GM18517 (cell line): ENCODE results near the gene CFAP20.

ENCODE experiments used
- ATAC-seq: cut with Tn5 transposase; IDR thresholded peaks from one replicate; pipeline ENCODE4 v1.9.1; 2021; ENCODE audit warnings: mild to moderate bottlenecking, moderate library complexity; ENCODE audit not compliant: unreplicated experiment

CFAP20 gene

GRCh38 chr16:58125041-58125440 lies 4.1 kb downstream of the CFAP20 start:
- ATAC-seq, result no peak

GRCh38 chr16:58124601-58124915 lies 4.6 kb downstream of the CFAP20 start:
- ATAC-seq, result no peak

- no peak for ATAC-seq
Observed at GRCh38 chr16:58123896-58124600, 5.1 kb downstream of the CFAP20 start.

DNA sequence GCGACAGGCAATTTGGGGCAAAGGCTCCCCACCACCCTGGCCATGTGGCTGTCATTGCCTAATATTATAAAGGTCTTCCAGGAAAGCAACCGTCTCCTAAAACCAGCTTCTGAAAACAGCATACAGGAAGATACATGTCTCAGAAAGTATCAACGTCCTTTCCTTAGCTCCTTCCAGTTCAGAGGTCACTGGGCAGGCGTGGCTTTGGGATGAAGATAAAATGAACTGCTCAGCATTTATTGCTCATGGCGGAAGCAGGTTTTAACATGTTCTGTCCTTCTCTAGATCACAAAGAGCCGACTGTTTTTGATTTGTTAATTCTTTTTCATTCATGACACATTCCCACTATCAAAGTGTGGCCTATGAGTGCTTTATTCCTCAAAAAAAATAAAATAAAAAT lies 8.0 kb downstream of the CFAP20 start:
- no peak for ATAC-seq

- ATAC-seq, result no peak
Observed at GRCh38 chr16:58120234-58120633, 8.9 kb downstream of the CFAP20 start.

DNA sequence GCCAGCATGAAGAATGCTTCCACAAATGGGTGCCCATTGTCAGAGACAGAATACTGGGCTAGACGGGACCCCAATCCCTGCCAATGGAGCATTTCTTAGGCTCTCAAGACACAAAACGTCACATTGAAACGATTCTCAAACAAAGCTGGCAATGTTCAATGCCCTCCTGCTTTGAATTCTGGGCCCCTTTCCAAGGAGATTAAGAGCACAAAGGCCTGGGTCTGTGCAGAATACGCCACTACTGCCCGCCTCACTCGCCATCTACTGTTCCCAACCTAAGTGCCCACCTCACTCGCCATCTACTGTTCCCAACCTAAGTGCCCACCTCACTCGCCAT lies 9.7 kb downstream of the CFAP20 start:
- ATAC-seq, result no peak

DNA sequence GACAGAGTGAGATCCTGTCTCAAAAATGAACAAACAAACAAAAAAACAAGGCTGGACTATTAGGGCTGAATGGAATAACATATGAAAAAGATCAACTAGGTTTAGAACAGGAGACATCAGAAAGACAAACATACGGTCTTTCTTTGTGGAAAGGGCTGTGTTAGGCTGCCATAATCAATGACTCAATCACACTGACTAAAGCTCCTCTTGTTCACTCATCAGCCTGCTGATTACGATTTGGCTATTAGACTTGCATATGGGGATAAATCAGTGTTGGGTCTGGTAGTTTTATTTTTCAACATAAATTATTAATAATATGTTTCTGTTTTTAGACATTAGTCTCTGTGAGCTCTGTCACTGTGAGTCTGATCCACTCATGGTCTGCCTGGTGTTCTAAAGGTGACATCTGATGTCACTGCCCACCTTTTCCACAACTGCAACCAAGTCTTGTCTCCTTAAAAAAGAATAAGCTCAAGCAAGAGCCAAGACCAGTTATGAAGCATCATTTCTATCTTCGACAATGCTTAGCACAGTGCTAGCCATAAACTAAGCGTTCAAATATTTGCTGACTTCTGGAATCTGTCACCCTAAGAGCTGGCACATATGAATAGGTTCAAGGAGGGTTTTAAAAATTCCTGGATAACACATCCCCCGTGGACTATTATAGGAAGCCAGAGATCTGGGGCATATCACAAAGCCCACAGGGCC lies 10.2 kb downstream of the CFAP20 start:
- ATAC-seq, result no peak

- ATAC-seq, result no peak
Observed at GRCh38 chr16:58116529-58116928, 12.7 kb downstream of the CFAP20 start.

DNA sequence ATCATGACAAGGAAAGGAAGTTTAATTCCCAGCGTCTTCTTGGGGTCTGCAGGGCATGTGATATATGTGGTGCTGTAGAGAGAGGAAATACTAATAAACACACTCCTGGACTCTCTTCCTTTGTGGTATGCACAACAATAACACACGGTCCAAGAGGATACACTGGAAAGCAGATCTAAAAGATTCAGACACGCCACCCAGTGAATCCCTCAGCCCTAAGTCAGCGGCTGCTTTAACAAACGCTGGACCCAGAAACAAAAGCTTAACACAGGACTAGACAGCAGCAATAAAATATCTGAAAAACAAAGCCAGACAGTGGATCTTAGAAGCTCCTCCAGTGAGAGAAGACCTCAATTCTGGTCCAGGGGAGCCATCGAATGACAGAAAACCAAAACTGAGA lies 13.1 kb downstream of the CFAP20 start:
- ATAC-seq, result no peak

GRCh38 chr16:58114827-58115825 lies 14.1 kb downstream of the CFAP20 start:
- ATAC-seq, result no peak

DNA sequence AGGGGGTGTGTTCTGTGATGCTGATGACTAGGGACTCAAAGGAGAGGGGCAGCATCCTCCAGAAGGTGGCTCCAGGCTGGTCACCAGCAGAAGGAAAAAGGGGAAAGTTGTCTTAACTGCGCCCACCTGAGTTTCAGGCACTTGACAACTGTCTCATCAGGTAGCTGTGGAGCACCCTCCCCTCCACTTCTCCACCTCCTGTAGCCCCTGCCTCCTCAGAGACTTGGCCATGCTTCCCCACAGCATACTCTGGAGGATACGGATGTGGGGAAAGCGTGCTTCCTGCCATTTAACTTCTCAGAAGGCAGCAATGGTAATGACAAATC lies 17.9 kb downstream of the CFAP20 start:
- ATAC-seq, result no peak

- ATAC-seq, result no peak
Observed at GRCh38 chr16:58110571-58111301, 18.4 kb downstream of the CFAP20 start.

DNA sequence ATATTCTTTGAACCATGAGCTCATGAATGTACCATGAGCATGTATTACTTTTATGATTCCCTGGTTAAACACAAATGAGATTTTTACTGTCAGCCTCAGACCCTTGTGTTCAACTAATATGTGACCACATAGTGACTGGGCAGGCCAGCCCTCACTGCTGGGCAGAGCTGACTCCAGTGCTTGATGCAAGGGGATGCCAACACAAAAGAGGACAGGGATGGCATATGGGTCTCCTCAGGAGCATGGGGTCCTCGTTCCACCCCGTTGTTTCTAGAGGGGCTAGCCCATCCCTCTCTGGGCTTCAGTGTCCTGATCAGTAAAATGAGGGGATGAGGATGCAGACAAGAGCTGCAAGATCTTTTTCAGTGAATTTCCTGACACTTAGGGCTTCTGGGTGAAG lies 19.3 kb downstream of the CFAP20 start:
- ATAC-seq, result no peak

- peak; percentile 60 for ATAC-seq
Observed at GRCh38 chr16:58109330-58109729, 19.9 kb downstream of the CFAP20 start.

- ATAC-seq, result no peak
Observed at GRCh38 chr16:58107709-58108108, 21.5 kb downstream of the CFAP20 start.

- no peak for ATAC-seq
Observed at GRCh38 chr16:58107228-58107627, 22.0 kb downstream of the CFAP20 start.

DNA sequence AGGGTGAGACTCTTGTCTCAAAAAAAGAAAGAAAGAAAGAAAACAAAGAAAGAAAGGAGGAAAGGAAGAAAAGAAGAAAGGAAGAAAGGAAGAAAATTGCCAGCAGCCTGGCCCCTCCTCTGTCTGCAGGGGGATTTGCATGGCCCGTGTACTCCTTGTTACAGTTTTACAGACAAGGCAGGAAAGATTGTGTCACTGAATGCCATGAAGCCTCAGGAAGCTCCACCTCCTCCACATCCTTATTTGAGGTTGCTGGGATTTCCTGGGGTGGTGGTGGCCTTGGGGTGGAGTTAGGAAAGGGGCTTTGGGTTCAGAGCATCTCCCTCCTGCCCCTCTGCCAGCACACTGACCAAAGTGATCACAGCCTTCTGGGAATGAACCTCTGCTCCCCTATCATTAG lies 23.6 kb downstream of the CFAP20 start:
- no peak for ATAC-seq

GRCh38 chr16:58102665-58103392 lies 26.4 kb downstream of the CFAP20 start:
- peak; percentile 51 for ATAC-seq

DNA sequence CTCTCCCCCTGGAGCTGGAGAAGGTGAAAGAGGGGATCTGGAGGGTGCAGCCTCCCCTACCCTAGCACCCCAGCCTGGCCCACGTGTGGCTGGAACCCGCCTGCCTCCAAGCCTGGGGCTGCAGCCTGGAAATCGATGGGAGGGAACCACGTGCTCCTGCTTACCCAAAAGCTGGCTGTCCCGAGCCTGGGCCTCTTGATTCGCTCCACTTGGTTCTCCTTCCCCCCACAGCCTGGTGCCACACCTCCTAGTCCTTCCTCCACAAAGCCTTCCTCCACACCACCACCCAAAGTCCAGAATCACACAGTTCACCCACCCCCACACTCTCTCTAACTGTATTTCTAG lies 29.3 kb downstream of the CFAP20 start:
- no peak for ATAC-seq

DNA sequence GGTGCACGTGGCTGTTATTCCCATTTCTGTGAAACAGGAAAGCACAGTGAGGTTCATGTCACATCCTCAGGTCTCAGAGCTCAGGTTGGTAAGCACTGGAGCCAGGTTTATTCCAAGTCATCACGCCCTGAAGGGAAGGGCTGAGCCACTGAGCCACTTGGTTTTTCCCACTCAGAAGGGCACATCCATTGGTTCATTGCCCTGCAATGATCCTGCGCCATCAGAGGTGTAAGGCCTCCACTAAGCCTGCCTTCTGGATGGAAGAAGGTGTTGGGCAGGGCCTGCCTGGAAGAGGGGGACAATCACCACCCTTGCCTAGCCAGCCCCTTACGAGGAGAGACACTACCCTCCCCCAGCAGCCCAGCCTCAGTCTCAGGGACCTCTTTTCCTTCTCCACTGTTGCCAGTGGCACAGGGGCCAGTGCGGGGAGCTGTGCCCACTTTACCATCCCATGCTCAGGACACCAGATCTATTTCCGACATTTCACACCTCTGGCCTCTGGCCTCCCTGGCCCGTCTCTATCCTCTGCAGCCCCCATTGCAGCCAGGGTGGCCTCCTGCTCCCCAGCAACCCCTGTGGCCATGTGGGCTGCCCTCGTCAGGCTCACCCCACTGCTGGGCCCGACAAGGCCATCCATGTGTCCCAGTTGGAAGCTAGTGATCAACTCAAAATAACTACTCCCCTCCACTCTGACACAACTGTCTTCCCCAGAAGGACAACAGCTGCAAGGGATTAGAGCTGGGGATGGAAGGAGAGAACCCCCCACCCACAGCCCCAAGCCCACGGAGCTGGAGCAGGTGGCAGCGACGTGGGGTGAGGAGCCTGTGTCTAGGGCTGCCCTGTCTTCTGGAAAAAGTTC lies 29.9 kb downstream of the CFAP20 start:
- ATAC-seq, result no peak
